H1 (cell line): ENCODE results near the gene COQ8B. TPM values are rescaled to one million over a fixed set of nuclear protein-coding genes. Genes with fewer than 3 reads are reported as not detected.
A peak's percentile ranks its signal among the peaks of the same experiment; 100 is the strongest.

Experiments used
- CTCF ChIA-PET: fragments of 300-600 bp; sonication (Branson Sonifier 250); formaldehyde crosslinking; loops from one replicate; lab custom pipeline; 2021; ENCODE audit not compliant: partially characterized antibody; lab: Charles Lee
- POLR2A ChIA-PET: fragments of 300-600 bp; sonication (Branson Sonifier 250); formaldehyde crosslinking; loops from one replicate; lab custom pipeline; 2021; ENCODE audit warnings: inconsistent platforms; ENCODE audit not compliant: partially characterized antibody; lab: Charles Lee
- DNase-seq, 2 experiments: peaks; one replicate each; pipeline versions ENCODE4 v3.0.0 to v3.0.0-alpha.2; 2010 to 2022; ENCODE audit warnings: low spot score in 2 of 2, low read depth in 1 of 2, mixed read lengths in 1 of 2
- FAIRE-seq: peaks from 2 replicates; lab custom pipeline; 2011; peaks lifted over from hg19 to GRCh38; lab: Jason Lieb, UNC
- H2AFZ ChIP-seq: 2 replicates; pipeline ENCODE4 v1.8.1; 2012; ENCODE audit warnings: low read length, inconsistent platforms
- H2AK5ac ChIP-seq: 2 replicates; pipeline ENCODE4 v1.6.1; 2013; ENCODE audit warnings: low read depth, low read length
- H2BK120ac ChIP-seq: replicated peaks from 2 replicates; pipeline ENCODE3; 2013; ENCODE audit warnings: low read depth, low read length, inconsistent platforms
- H2BK12ac ChIP-seq: 2 replicates; pipeline ENCODE4 v1.6.1; 2013; ENCODE audit warnings: low read depth, low read length
- H2BK15ac ChIP-seq: 2 replicates; pipeline ENCODE4 v1.6.1; 2013; ENCODE audit warnings: low read length
- H2BK20ac ChIP-seq: 2 replicates; pipeline ENCODE4 v1.6.1; 2013; ENCODE audit warnings: low read length
- H2BK5ac ChIP-seq: 2 replicates; pipeline ENCODE4 v1.6.1; 2013; ENCODE audit warnings: low read depth, low read length
- H3K14ac ChIP-seq: 2 replicates; pipeline ENCODE4 v1.6.1; 2013; ENCODE audit warnings: inconsistent platforms; ENCODE audit not compliant: insufficient read length
- H3K18ac ChIP-seq: 2 replicates; pipeline ENCODE4 v1.6.1; 2013; ENCODE audit warnings: low read length; ENCODE audit errors: extremely low read depth
- H3K23ac ChIP-seq: 2 replicates; pipeline ENCODE4 v1.6.1; 2013; ENCODE audit warnings: inconsistent platforms; ENCODE audit not compliant: insufficient read length
- H3K23me2 ChIP-seq: 2 replicates; pipeline ENCODE4 v1.6.1; 2013; ENCODE audit warnings: low read depth, low read length
- H3K27ac ChIP-seq: 2 replicates; pipeline ENCODE4 v1.6.1; 2011; ENCODE audit warnings: low read depth, low read length, inconsistent platforms
- H3K27me3 ChIP-seq, 4 experiments: replicated peaks in 1 of 4; 1 replicate in 1 of 4; 2 replicates in 3 of 4; pipeline versions ENCODE4 v1.6.1 to v1.8.1; 2011 to 2013; ENCODE audit warnings: low read length in 3 of 4, mild to moderate bottlenecking in 3 of 4, inconsistent platforms in 2 of 4, mixed read lengths in 2 of 4, moderate library complexity in 1 of 4; ENCODE audit not compliant: control insufficient read depth in 3 of 4, insufficient read depth in 3 of 4; ENCODE audit errors: extremely low read depth in 1 of 4
- H3K36me3 ChIP-seq, 4 experiments: 2 replicates each; pipeline versions ENCODE4 v1.6.1 to v1.8.1; 2011 to 2013; ENCODE audit warnings: mild to moderate bottlenecking in 4 of 4, low read length in 3 of 4, moderate library complexity in 2 of 4, control low read depth in 1 of 4, inconsistent platforms in 1 of 4; ENCODE audit not compliant: insufficient read depth in 4 of 4, control insufficient read depth in 2 of 4
- H3K4ac ChIP-seq: replicated peaks from 2 replicates; pipeline ENCODE3; 2013; ENCODE audit warnings: low read length, low read depth, mixed read lengths, inconsistent platforms; ENCODE audit not compliant: insufficient read length
- H3K4me1 ChIP-seq, 4 experiments: replicated peaks in 1 of 4; 1 replicate in 1 of 4; 2 replicates in 3 of 4; pipeline versions ENCODE4 v1.6.1 to v1.8.1; 2011 to 2013; ENCODE audit warnings: low read length in 3 of 4, inconsistent platforms in 2 of 4, mixed read lengths in 1 of 4; ENCODE audit not compliant: insufficient read depth in 4 of 4, control insufficient read depth in 3 of 4
- H3K4me2 ChIP-seq, 2 experiments: 2 replicates each; pipeline versions ENCODE4 v1.6.1 to v1.8.1; 2011 to 2013; ENCODE audit warnings: low read depth in 2 of 2, low read length in 2 of 2, control low read depth in 1 of 2, inconsistent platforms in 1 of 2, mild to moderate bottlenecking in 1 of 2; ENCODE audit not compliant: insufficient read depth in 1 of 2
- H3K4me3 ChIP-seq, 4 experiments: fragments of 200-600, 300-600 bp in 1 of 4; sonication (generic), shearing (Covaris generic), sonication (Bioruptor Twin) in 1 of 4; 2 replicates each; pipeline versions ENCODE4 v1.5.1 to v1.8.1; 2011 to 2016; ENCODE audit warnings: low read length in 4 of 4, low read depth in 3 of 4, control low read depth in 2 of 4, inconsistent platforms in 2 of 4, mild to moderate bottlenecking in 2 of 4, mixed read lengths in 1 of 4, moderate library complexity in 1 of 4; ENCODE audit not compliant: insufficient read depth in 2 of 4; ENCODE audit errors: extremely low read depth in 1 of 4
- H3K56ac ChIP-seq: replicated peaks from 2 replicates; pipeline ENCODE3; 2013; ENCODE audit warnings: low read depth, mild to moderate bottlenecking, mixed read lengths, low read length, inconsistent platforms; ENCODE audit not compliant: insufficient read length
- H3K79me1 ChIP-seq: 2 replicates; pipeline ENCODE4 v1.6.1; 2013; ENCODE audit warnings: low read depth, low read length, control low read depth
- H3K79me2 ChIP-seq, 2 experiments: 2 replicates each; pipeline versions ENCODE4 v1.6.1 to v1.8.1; 2012 to 2013; ENCODE audit warnings: low read length in 2 of 2, mild to moderate bottlenecking in 2 of 2, inconsistent platforms in 1 of 2; ENCODE audit not compliant: insufficient read depth in 2 of 2, control insufficient read depth in 1 of 2
- H3K9ac ChIP-seq, 4 experiments: replicated peaks in 1 of 4; 1 replicate in 1 of 4; 2 replicates in 3 of 4; pipeline versions ENCODE4 v1.6.1 to v1.8.1; 2011 to 2013; ENCODE audit warnings: low read depth in 3 of 4, low read length in 3 of 4, control low read depth in 2 of 4, mild to moderate bottlenecking in 2 of 4, moderate library complexity in 2 of 4, inconsistent platforms in 1 of 4; ENCODE audit errors: extremely low read depth in 1 of 4
- H3K9me3 ChIP-seq, 2 experiments: 2 replicates each; pipeline versions ENCODE4 v1.6.1 to v1.8.1; 2012 to 2013; ENCODE audit warnings: mild to moderate bottlenecking in 2 of 2, moderate library complexity in 2 of 2, control low read depth in 1 of 2, inconsistent platforms in 1 of 2, low read depth in 1 of 2, low read length in 1 of 2, mixed read lengths in 1 of 2; ENCODE audit not compliant: insufficient read depth in 2 of 2
- H4K20me1 ChIP-seq, 2 experiments: replicated peaks in 1 of 2; 2 replicates each; pipeline versions ENCODE3 to v1.8.1; 2011 to 2013; ENCODE audit warnings: inconsistent platforms in 2 of 2, low read length in 2 of 2, mild to moderate bottlenecking in 1 of 2; ENCODE audit not compliant: insufficient read depth in 2 of 2, control insufficient read depth in 1 of 2
- H4K5ac ChIP-seq: 2 replicates; pipeline ENCODE4 v1.6.1; 2013; ENCODE audit warnings: low read length, low read depth, mixed read lengths, inconsistent platforms; ENCODE audit not compliant: insufficient read length
- H4K8ac ChIP-seq: 2 replicates; pipeline ENCODE4 v1.8.0; 2013; ENCODE audit warnings: mild to moderate bottlenecking, moderate library complexity, low read length, inconsistent platforms; ENCODE audit not compliant: insufficient read depth; ENCODE audit errors: extremely low read depth
- H4K91ac ChIP-seq: replicated peaks from 2 replicates; pipeline ENCODE3; 2013; ENCODE audit warnings: low read length, mixed read lengths, inconsistent platforms; ENCODE audit not compliant: insufficient read length
- BACH1 ChIP-seq: IDR thresholded peaks from 2 replicates; pipeline ENCODE4 v1.6.1; 2012; ENCODE audit warnings: low read length, improper control_type of control experiment
- CHD1 ChIP-seq: IDR thresholded peaks from 2 replicates; pipeline ENCODE4 v1.6.1; 2012; ENCODE audit warnings: low read depth, low read length, improper control_type of control experiment
- EGR1 ChIP-seq: IDR thresholded peaks from 2 replicates; pipeline ENCODE4 v1.6.1; 2011; ENCODE audit warnings: low read depth, low read length, borderline replicate concordance
- MAFK ChIP-seq: IDR thresholded peaks from 2 replicates; pipeline ENCODE4 v1.6.1; 2012; ENCODE audit warnings: low read depth, mild to moderate bottlenecking, improper control_type of control experiment, low read length
- PHF8 ChIP-seq: fragments of 200-600 bp; sonication (generic); conservative IDR thresholded peaks from 2 replicates; pipeline ENCODE4 v1.7.1; 2012; ENCODE audit warnings: low read depth, mild to moderate bottlenecking, inconsistent platforms, low read length, moderate library complexity
- POLR2AphosphoS5 ChIP-seq: IDR thresholded peaks from 2 replicates; pipeline ENCODE4 v1.6.1; 2011; ENCODE audit warnings: low read depth, low read length
- RBBP5 ChIP-seq: IDR thresholded peaks from 2 replicates; pipeline ENCODE4 v1.7.1; 2012; ENCODE audit warnings: low read depth, mild to moderate bottlenecking, inconsistent platforms, low read length, moderate library complexity, borderline replicate concordance
- SIN3A ChIP-seq, 2 experiments: IDR thresholded peaks in 1 of 2; conservative IDR thresholded peaks in 1 of 2; 2 replicates each; pipeline ENCODE4 v1.6.1; 2011 to 2012; ENCODE audit warnings: low read length in 2 of 2, improper control_type of control experiment in 1 of 2, low read depth in 1 of 2, mild to moderate bottlenecking in 1 of 2
- SIX5 ChIP-seq: IDR thresholded peaks from 2 replicates; pipeline ENCODE4 v1.6.1; 2011; ENCODE audit warnings: mild to moderate bottlenecking, low read depth, low read length
- TAF1 ChIP-seq: IDR thresholded peaks from 2 replicates; pipeline ENCODE4 v1.6.1; 2011; ENCODE audit warnings: mild to moderate bottlenecking, low read depth, low read length
- WGBS, 2 experiments: shearing (Covaris generic) in 1 of 2; methylation state at CpG; one replicate each; pipeline versions ENCODE4 v1.1.6 to v1.1.7; 2013 to 2015; ENCODE audit warnings: low lambda C conversion rate in 2 of 2, mixed read lengths in 2 of 2, inconsistent platforms in 1 of 2, low coverage in 1 of 2, missing lambda C conversion rate in 1 of 2; ENCODE audit not compliant: insufficient replicate concordance in 2 of 2, insufficient coverage in 1 of 2, insufficient read length in 1 of 2; ENCODE audit errors: extremely low coverage in 1 of 2, missing lambda C conversion rate in 1 of 2; 5-methylcytosine and 5-hydroxymethylcytosine counted together
- polyA plus RNA-seq, 7 experiments: library from polyadenylated mRNA; depleted of rRNA in 3 of 7; stranded (reverse) in 5 of 7; unstranded in 2 of 7; fragments of >200 nt in 5 of 7; fragments of 200-250 nt in 2 of 7; gene quantifications; 1 replicate in 5 of 7; 2 replicates in 1 of 7; 4 replicates in 1 of 7; pipeline versions ENCODE4 v1.2.1 to v1.2.3, GENCODE V29; 2011 to 2013; ENCODE audit warnings: missing spikeins in 2 of 7, mixed read lengths in 2 of 7
- total RNA-seq: library from RNA; stranded (reverse); fragmentation: NEBNext Ultra II Directional; extraction: Animal tissue kit (Norgen Biotek cat#: 25700); gene quantifications from 2 replicates; pipeline ENCODE4 v1.2.1, GENCODE V29; 2021
- TF ChIP-seq, protein P1 (sequence below): IDR thresholded peaks from 2 replicates; pipeline ENCODE4 v1.6.1; 2012; ENCODE audit warnings: inconsistent platforms

The COQ8B gene
- total and polyA plus RNA-seq, 2 of the 8 experiments (the other 6 are each of a cell fraction or from before 2014, with no cell fraction given) = 41.7 to 46.1 TPM

DNA sequence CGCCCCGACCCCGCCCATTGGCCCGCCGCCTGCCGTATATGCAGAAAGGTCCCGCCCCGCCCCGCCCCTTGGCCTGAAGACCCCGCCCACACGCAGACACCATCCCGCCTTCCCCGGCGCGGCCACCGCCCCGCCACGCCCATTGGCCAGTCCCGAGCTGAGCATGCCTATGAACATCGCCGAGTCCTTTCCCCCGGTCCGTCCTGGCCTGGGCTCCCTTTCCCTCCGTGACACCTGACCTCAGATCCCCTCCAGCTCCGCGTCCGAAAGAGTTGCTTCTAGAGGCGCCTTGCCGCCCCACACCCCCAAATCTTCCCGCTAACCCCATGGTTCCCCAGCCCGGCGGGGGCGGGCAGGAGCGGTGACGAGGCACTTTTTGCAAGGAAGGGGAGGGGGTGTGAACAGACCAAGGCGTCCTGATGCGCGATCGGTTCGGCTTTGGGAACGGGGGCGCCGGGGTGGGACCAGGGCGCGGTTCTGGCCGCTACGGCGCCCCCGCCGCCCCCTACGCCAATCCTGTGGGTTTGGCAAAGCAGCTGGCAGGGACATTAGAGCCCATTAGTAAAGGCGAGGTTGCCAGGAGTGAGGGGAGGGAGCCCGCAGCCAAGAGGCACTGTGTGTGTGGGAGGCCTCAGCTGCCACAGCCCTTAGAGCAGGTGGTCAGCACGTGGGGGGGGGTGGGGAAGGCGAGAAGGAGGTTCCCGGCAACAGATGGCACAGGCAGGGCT is 25.8 kb downstream of the COQ8B start:
- H4K91ac ChIP-seq = peak overlapping the region; percentile 90
- peak overlapping the region; percentile 88 for H3K4ac ChIP-seq
- H3K23me2 ChIP-seq = peaks cover 16% of the 10 kb centered on the region
- no peak overlapping the region for H3K23ac ChIP-seq
- H3K36me3 ChIP-seq = peaks cover 0 to 18% (median 9%) of the 10 kb centered on the region in 4 experiments; a peak in 5 of 8 replicates
- H3K9ac ChIP-seq = peak overlapping the region in 3 of 4 experiments; percentile 42 to 73 (median 70); a peak in 6 of 7 replicates
- H2BK20ac ChIP-seq = no peak overlapping the region
- peak overlapping the region; percentile 28; the same call in 1 of the 2 replicates for H2AK5ac ChIP-seq
- H3K9me3 ChIP-seq = no peaks in the 10 kb centered on the region
- H3K27me3 ChIP-seq = no peaks in the 10 kb centered on the region
- FAIRE-seq = no peak
- H4K20me1 ChIP-seq = peaks cover 6 to 15% of the 10 kb centered on the region in 2 experiments
- peak; percentile 70 to 91 for DNase-seq
- peak overlapping the region; percentile 54 to 76 (median 70) for H3K4me3 ChIP-seq
- H3K79me1 ChIP-seq = peaks cover 12% of the 10 kb centered on the region
- 4% methylated on average over 25 of the region's 56 CpGs; no CpG with 5 or more reads in 1 of the 2 experiments for WGBS, 2 experiments
- peak overlapping the region; percentile 78 for H4K5ac ChIP-seq
- H2BK120ac ChIP-seq = no peak overlapping the region
- H2AFZ ChIP-seq = no peak overlapping the region
- peaks cover 0 to 25% (median 15%) of the 10 kb centered on the region in 4 experiments; a peak in 6 of 7 replicates for H3K4me1 ChIP-seq
- peak overlapping the region; percentile 86 for H3K27ac ChIP-seq
- peak overlapping the region; percentile 95 for H3K18ac ChIP-seq
- H3K79me2 ChIP-seq = peaks cover 0 to 21% of the 10 kb centered on the region in 2 experiments; a peak in 3 of 4 replicates
- H3K4me2 ChIP-seq = peak overlapping the region; percentile 89 to 94
- no peak overlapping the region for H2BK15ac ChIP-seq
- H3K56ac ChIP-seq = peak overlapping the region; percentile 79
- POLR2A ChIA-PET = interaction anchor here (0.6 to 3.0 kb wide), 22 partner anchors 9 to 1191 kb away, joined by 3 to 24 read pairs (median 4); partner anchors contain the start of genes ACTMAP, COQ8B, EGLN2 and ITPKC
- peak overlapping the region; percentile 77 for H2BK12ac ChIP-seq
- H3K14ac ChIP-seq = no peak overlapping the region
- peak overlapping the region; percentile 87 for H2BK5ac ChIP-seq
- peak overlapping the region; percentile 93 for H4K8ac ChIP-seq
- CTCF ChIA-PET = interaction anchor here (0.9 to 3.2 kb wide), 7 partner anchors 11 to 471 kb away, joined by 3 to 15 read pairs (median 3); partner anchors contain the start of genes COQ8B and ITPKC
- TF ChIP-seq EGR1 (peak; percentile 32; the same call in 1 of the 2 replicates), SIN3A (conservative IDR thresholded peaks at IDR 0.05 in 1 of 2, IDR thresholded peaks at IDR 0.05 in 1 of 2; ENCODE audit: low read depth in 1 of 2, low read length in 2 of 2) (0 out of 4 replicates have a peak, but pooled peaks of 1 of the 2 experiments have one; percentile 19), PHF8 (peak; percentile 39; the same call in 1 of the 2 replicates), CHD1 (no peak), MAFK (peak; percentile 90; the same call in 1 of the 2 replicates), TAF1 (0 out of 2 replicates have a peak, but pooled peaks have one; percentile 36), BACH1 (peak; percentile 95), RBBP5 (peak; percentile 50; the same call in 1 of the 2 replicates), POLR2AphosphoS5 (peak; percentile 90), SIX5 (no peak)
- TF ChIP-seq, protein P1, sequence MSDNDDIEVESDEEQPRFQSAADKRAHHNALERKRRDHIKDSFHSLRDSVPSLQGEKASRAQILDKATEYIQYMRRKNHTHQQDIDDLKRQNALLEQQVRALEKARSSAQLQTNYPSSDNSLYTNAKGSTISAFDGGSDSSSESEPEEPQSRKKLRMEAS = peak; percentile 99
